HG03103 (cell line): ENCODE measurements around the gene CELF3.
"Not testable (repeated sequence)": the region's sequence is repeated elsewhere in the genome, so short reads cannot be mapped to it uniquely, and the experiment has no call there.

Experiments
- ATAC-seq: cut with Tn5 transposase; IDR thresholded peaks from one replicate; pipeline ENCODE4 v1.9.1; 2021; ENCODE audit warnings: low read depth; ENCODE audit not compliant: unreplicated experiment

Gene CELF3

DNA sequence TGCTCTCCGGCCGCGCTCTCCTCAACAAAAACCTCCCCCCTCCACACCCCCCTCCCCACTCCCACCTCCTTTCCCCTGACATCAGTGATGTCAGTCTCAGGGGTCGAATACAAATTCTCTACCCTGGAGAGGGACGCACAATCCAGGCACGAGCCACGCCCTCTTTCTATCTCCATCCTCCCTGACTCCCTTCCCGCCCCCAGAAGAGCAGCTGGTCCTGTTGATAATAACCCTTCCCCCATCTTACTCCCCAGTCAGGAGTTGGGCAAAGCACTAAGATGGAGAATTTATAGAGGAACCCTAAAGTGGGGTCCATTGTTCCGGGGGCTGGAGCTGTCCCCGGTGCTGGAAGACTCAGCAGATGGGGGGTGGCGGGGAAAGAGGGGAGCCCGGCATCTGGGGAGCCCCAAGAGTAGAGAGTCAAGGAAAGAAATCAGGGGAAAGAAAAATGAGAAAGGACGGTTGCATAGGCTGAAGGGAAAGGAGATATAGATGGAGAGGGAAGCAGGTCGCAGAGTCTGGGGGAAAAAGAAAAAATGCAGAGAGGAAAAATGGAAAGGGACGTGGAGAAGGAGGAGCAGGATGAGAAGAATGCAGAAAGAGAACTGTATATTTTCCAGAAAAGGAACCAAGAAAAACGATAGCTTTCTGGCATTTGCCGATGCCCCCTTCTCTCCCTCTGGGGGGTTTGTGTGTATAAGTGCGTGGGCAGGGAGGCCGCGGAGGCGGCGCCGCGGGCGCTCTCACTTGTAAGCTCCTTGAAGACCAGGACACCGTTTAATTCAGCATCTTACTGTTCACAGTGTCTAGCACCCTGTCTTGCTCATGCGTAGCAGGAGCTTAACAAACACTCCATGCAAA is at the start of gene CELF3:
CELF3 (minus strand) TSS at position 33 of the 861 bp plus-strand sequence. CDS start 783 bp downstream, outside the sequence.
- ATAC-seq: no peak

DNA sequence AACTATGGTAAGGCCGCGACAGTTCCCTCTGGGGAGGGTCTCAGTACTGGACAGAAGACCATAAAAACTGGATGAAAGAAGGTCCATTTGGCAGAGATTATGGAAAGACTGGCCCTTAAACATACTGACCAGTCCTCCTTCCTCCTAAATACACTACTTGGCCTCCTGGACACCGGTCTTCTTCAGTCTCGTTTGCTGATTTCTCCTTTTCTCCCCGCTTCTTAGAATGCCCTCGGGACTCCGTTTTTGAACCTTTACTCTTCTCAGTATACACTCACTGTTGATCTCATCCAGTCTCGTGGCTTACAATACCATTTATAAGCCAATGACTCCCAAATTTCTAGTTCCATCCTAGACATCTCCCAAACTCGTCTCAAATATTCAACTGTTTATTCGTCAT is 47.4 kb upstream of the CELF3 start:
- ATAC-seq: no peak

DNA sequence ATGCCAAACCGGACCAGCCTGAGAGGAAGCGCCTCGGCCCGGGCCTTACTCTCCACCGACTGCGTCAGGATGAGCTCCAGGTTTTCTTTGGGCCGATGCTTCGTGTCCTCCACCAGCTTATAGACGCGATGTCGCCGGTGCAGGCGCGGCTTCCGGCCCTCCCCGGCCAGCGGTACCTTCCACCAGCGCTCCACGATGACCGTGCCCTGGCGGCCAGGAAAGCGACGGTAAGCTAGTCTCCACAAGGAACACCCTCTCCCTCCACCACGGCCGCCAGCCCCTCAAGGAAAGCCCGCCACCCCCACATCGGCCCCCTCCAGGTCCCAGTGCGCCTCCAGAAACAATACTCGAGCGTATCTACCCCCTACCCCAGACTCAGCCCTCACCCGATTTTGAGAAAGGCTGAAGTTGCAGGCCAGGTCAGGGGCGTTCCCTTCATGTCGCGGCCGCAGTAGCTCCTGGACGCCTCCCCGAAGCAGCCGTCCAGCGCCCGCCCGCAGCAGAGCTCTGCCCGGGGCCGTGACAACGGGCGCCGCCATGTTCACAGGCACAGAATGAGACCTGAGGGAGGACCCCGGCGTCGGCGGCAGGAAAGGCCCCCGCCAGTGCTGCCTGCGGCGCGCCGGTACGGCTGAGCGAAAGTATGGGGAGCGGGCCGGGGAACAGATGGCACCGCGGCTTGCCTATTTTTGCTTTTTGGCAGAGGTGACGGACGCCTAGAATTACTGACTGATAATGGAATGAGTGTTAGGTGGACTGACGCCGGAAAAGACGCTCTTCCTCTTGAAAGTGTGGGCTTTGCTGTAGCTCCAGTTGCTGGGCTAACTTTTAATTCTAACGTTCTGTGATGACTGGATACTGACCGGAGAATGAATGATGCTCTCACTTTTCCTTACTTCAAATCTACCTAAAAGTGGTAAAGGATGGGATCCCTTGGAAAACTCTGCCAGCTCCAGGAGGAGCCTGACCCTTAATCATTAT is 46.6 kb upstream of the CELF3 start, which contains the start of gene MRPL9:
MRPL9 (minus strand) TSS at position 556 of the 981 bp plus-strand sequence; CDS start at position 539, 17 bp downstream.
- ATAC-seq: peak; percentile 85

DNA sequence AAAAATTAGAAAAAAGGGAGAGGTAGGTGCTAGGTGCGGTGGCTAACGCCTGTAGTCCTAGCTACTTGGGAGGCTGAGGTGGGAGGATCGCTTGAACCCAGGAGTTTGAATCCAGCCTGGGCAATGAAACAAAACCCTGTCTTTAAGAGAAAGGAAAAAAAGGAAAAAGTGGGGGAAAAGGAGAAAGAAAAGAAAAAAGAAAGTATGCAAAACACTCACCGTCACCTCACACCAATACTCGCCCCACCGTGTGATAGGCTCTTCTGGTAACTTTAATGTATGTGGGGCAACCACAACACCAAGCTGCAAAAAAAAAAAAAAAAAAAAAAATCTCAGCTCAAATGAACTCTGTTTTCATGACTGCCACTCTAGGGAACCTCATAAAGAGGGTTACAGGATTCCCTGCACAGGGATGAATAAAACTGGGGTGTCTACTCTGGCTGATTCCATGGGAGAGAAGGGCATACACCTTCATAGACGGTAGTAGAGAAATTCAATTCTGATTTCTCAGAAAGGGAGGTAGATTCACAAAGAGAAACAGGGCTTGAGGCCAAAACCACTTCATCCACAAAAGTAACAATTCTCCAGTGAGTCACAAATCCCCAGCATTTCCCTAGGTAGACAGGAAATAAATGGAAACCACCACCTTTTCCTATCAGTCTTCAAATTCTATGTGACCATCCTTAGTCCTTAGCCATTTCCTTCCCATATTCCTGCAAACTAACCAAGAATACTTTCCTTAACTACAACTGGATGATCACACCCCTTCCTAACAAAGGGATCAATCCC is 44.2 kb upstream of the CELF3 start:
- no peak for ATAC-seq

DNA sequence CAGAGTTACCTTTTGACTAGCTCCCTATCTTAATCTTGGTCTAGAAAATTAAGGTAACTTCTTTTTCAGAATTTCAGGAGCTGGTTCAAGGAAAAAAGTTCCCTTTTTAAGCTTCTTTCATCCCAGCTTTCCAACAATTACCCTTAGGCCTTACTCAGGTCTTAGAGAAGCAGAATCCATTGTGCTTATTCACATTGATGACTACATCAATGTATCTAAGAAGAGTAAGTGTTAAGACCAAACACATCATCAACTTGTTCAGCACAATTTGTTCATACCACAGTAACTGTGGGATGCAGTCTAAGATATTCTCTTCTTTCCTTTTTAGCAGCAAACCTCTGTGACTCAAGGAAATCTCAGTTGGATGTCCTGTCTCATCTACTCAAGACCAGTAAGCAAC is 42.6 kb upstream of the CELF3 start:
- ATAC-seq: no peak

DNA sequence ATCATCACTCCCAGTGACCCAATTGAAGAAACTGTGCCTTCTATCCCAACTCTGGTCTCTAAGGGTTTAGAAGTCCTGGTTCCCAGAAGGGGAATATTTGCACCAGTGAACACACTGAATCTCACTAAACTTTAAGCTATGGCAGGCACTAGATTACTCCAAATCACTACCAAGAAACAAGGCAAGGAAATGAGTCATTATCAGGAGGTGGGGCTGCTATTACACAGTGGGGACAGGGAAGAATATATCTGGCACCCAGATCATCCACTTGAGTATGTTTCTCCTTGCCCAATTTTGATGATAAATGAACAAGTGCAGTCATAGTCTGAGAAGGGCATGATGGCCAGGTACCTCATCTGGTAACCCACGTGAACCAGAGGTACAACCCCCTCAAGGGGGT is 39.7 kb upstream of the CELF3 start:
- no peak for ATAC-seq

DNA sequence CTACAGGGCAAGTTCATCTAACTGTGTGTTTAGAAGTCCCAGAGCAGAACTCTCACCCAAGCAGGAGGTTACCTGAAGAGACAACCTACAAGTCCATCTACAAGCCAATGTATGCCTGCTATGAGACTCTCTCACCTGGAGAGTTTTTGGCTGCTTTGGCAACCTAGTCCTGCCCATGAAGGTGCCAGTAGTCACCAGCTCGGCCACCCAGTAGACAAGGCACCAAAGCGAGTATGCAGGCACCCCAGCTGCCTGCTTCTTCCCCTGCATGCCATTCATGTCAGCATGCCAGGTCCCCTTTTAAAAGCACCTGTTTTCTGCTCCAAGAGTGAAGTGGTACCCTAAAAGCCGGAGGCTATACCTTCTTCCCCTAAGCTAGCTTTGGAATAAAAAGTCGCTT is 24.9 kb upstream of the CELF3 start:
- ATAC-seq: no peak

DNA sequence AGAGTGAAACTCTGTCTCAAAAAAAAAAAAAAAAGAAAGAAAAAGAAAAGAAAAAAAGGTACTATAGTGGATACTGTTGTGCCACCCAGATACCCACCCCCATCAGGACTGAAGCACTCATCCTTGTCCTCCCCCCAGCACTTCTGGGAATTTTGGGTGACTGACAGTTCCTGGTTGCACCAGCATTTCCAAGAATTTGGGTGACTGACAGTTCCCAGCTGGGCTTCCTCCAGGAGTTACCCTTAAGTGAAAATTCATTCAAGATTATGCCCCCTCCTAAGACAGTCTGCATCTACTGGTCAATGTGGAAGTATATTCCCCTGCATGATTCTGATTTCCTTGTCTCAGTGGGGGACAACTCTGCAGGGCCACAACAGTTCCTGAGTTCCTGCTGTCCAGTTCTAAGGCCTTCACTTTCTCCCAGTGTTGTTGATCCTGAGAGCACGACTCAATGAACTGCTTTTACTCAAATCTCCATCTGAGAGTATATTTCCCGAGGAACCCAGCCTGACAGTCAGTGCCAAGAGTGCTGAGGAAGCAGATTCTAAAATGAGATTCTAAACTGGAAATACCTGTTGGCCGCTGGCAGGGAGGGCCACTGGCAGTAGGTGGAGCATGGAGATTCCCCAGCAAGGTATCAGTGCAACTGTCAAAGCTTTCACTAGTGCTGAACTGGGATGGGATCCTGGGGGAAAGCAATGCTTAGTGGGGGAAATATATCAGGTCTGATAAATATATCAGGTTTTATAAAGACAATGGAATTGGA is 23.2 kb upstream of the CELF3 start:
- no peak for ATAC-seq

DNA sequence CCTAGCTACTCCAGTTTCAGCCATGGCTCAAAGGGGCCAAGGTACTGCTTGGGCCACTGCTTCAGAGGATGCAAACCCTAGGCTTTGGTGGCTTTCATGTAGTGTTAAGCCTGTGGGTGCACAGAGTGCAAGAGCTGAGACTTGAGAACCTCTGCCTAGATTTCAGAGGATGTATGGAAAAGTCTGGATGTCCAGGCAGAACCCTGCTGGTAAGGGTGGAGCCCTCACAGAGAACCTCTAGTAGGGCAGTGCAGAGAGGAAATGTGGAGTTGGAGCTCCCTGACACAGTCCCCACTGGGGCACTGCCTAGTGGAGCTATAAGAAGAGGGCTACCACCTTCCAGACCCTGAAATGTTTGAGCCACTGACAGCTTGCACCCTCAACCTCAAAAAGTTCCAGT is 20.9 kb upstream of the CELF3 start:
- no peak for ATAC-seq

DNA sequence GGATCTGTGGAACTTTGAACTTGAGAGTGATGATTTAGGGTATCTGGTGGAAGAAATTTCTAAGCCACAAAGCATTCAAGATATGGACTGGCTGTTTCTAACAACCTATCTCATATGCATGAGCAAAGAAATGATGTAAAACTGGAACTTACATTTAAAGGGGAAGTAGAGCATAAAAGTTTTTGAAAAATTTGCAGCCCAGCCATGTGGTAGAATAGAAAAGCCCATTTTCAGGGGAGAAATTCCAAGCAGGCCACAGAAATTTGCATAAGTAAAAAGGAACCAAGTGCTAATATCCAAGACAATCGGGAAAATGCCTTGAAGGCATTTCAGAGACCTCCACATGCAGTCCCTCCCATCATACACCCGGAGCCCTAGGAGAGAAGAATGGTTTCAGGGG is 20.4 kb upstream of the CELF3 start:
- no peak for ATAC-seq

DNA sequence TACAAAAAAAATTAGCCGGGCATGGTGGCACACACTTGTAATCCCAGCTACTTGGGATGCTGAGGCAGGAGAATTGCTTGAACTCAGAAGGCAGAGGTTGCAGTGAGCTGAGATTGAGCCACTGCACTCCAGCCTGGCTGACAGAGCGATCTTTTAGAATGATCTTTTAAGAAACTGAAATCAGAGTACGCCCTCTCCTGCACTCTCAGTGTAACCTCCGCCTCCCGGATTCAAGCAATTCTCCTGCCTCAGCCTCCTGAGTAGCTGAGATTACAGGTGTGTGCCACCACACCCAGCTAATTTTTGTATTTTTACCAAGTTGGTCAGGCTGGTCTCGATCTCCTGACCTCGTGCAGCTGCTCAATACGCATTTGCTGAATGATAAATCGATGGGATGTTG is 17.4 kb upstream of the CELF3 start:
- not testable (repeated sequence) for ATAC-seq

DNA sequence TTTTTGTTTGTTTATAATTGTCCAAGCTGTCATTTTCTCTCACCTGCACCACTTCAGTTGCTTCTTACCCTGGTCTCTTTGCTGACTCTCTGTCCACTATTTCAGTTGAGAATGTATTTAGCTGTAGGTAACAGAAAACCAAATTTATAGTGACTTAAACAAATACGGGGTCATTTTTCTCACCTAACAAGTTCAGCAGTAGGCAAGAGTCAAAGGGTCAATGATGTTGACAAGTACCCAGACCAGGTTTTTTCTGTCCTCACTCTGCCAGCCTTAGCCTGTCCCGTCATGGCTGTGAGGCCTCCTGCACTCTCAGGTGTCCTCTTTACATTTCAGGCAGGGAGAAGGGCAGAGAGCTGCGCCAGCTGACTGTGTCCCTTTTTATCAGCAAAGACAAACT is 16.5 kb upstream of the CELF3 start:
- ATAC-seq: no peak

DNA sequence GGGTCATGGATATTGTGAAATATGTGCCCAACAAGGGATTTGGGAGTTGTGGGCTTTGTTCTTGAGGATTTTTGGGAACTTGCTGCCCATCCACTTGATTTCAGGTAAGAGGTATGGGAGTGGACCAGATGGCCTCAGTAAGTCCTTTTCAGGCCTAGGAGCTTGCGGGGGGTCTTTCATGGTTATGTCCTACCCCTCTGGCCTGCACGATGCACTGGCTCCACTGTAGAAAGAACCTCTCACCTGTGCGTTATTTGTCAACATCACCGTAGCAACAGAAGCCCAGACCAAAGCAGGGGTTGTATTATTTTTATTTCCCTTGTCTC is 13.3 kb upstream of the CELF3 start:
- no peak for ATAC-seq

DNA sequence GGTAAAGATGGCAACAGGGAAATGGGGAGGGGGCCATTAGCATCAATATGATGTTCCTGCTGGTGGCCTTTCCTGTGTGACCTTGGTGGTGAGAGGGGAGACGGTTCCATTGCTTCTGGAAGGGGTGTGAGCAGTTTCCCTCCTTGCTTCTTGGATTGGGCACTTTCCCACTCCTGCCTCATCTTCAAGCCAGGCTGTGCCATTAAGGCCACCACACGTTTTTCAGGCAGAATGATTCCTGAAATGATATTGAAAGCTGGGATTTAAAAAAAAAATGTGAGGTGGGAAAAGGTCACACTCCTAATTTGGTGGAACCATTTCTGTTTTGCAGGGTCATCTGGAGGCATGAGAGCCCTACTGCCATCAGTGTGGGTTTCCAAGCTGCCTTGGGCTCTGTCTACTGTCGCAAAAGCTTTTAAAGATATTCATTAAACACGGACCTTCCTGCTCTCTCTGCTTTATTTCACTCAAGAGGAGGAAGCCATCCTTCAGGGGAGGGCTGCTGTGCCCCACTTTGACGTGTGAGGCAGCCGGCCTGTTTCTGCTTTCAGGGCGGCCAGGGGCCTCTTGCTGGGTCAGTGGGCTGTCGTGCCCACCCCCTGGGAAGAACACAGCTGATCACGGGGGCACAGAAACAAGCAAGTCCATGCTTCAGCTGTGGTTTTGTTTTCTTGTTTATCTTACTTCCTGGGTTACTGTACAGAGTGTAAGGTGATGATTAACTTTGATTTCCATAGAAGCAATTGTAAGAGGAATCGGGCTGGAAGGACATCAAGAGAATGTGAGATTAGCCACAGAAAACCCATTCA is 12.8 kb upstream of the CELF3 start:
- no peak for ATAC-seq

DNA sequence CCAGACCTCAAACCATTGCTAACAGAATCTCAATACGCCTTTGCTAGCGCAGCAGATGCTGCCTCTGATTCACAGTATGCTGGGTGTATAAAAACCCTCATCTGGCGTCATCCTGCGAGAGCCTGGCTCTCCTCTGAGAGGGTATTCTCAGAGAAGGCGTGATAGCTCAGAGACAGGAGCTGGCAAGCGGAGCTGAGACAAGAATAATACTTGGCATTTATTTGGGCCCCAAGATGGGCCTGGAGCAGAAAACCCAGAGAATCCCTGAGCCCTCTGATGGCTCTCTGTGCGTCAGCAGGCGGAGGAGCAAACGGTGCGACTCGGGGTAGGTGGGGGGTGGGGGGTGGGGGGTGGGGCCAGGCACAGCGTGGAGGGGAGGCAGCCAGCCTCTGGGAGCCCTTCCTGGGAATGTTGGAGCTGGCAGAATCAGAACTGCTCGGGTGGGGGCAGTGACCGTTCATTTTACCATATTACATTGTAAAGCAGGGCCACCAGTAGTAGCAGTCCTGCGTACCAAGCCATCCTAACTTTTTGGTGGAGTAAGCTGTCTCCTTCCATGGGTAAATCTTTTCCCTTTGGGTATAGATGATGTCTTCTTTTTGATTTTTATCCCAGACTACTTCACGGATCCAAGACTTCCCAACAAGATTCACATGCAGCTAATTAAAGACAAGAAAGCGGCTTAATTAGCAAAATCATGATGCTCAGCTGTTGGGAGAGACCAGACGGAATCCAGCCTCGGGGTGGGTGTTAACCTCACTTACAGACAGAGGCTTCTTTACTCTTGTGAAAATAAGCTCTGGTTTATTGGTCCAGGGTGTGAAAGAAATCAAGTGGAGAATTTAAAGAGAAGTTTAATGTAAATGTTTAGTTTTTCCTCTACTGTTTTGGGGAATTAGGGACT is 11.8 kb upstream of the CELF3 start:
- ATAC-seq: no peak

DNA sequence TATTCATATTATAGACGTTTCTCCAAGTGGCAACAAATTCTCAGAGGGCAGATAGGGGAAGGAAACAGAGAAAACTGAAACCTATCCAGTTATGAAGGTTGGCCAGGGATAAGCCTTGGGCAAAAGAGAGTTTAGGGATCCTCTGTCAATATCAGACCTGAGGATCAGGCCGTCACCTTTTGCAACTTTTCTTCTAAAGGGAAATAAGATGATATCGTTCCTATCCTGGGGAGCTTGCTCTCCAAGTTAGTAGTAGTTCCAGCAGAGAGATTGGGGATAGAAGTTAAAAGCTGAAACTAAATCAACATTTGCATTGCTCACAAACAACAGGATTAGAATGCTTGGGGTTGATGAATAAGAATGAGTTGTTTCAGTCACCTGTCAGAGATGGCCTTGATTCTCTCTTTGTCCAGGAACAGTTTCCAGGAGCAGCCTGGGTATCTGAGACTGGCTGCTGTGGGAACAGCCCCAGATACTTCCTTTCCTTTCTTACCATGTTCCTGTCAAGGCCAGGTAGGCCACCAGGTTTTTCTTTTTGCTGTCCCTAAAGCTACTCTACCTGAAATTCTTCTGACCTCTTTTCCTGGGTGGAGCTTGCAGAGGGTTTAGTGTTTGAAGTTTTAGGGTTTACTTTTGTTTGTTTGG is 7.2 kb upstream of the CELF3 start:
- no peak for ATAC-seq

DNA sequence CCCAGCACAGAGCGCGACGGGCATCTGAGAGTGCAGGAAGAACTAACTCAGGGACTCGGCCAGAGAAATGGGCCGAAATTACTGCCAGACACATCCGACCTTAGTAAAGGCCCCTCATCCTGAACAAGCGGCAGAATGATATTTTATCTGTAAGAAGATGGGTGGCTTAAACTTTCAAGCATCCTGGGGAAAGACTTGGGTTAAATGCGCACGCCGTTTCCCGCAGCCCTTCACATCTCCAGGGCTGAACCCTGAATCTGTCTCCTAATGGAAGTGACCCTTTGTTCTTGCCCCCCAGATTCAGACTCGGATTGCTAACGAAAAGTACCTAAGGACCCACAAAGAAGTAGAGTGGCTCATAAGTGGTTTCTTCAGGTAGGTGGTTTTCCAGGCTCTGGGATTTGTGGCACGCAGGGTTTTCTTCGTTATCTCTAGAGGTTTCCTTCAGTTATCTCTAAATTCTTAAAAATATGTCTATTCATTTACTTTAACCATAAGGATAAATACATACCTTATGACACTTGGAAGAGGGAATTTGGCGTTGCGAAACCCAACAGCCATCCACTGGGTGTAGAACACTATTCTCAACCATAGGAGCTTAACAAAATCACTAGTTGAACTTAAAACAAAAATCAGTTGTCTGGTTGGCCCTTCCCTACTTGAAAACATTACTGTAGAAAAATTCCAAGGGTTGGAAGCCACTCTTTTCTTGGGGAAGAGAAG is 5.3 kb upstream of the CELF3 start:
- no peak for ATAC-seq
